ENCODE measurements around the gene RAD21L1. TPM values are rescaled to one million over a fixed set of nuclear protein-coding genes. Genes with fewer than 3 reads are reported as not detected.

The RAD21L1 gene
- total RNA-seq (2013), result not detected
- polyA plus RNA-seq (not detected), polyA minus RNA-seq (not detected in 2 replicates), total RNA-seq (0 to 3.3 (median 0.03) reads per million in 11 experiments)

GRCh38 chr20:1225783-1226654, at the start of gene RAD21L1:
Gene RAD21L1 (plus strand): TSS chr20:1226044. CDS start chr20:1228454, 2,410 bp downstream.
- Histone ChIP-seq H3K4me3 (replicated peaks in 1 of 3; ENCODE audit: low read depth in 2 of 3, low read length in 3 of 3) (peak within 1 kb of the TSS; percentile 38 to 80 (median 42)), H3K27ac (ENCODE audit: low read depth in 1 of 2, low read length in 2 of 2) (no peak within 1 kb of the TSS), H3K79me2 (ENCODE audit: insufficient read depth, low read length) (no peaks in the 10 kb centered on the region), H3K9me3 (replicated peaks in 1 of 2; ENCODE audit: control insufficient read depth in 1 of 2, insufficient read depth in 1 of 2, low read length in 2 of 2) (no peaks in the 10 kb centered on the region), H3K9ac (ENCODE audit: insufficient read depth, low read length, poor library complexity, severe bottlenecking) (peak within 1 kb of the TSS; percentile 65), H4K20me1 (ENCODE audit: insufficient read depth, low read length) (no peaks in the 10 kb centered on the region), H3K27me3 (ENCODE audit: control insufficient read depth in 2 of 2, insufficient read depth in 2 of 2, low read length in 2 of 2) (peaks cover 45 to 60% of the 10 kb centered on the region in 2 donors), H3K4me2 (replicated peaks; ENCODE audit: extremely low read depth, low read length, poor library complexity, severe bottlenecking) (peak within 1 kb of the TSS; percentile 96), H3K36me3 (replicated peaks in 1 of 2; ENCODE audit: control insufficient read depth in 1 of 2, insufficient read depth in 2 of 2, low read length in 2 of 2) (no peaks in the 10 kb centered on the region), H3K4me1 (ENCODE audit: control insufficient read depth in 1 of 2, insufficient read depth in 2 of 2, low read length in 2 of 2) (peaks cover 14 to 17% of the 10 kb centered on the region in 2 donors), H2AFZ (ENCODE audit: insufficient read depth, low read depth, low read length, poor library complexity, severe bottlenecking) (peak within 1 kb of the TSS; percentile 83)
- intact Hi-C loops (cut with micrococcal nuclease), result no loop called here
- Mint-ChIP-seq H3K27me3 (ENCODE audit: low read depth in 3 of 3) (peaks cover 39 to 65% (median 42%) of the 10 kb centered on the region in 3 donors), H3K27ac (no peak within 1 kb of the TSS), H3K4me1 (peaks cover 16% of the 10 kb centered on the region), H3K4me3 (peak within 1 kb of the TSS; percentile 70 to 87), H3K9me3 (peaks cover 3 to 36% (median 15%) of the 10 kb centered on the region in 7 donors), H3K36me3 (peaks cover 0 to 2% of the 10 kb centered on the region in 2 donors)
- no peak for TF ChIP-seq CTCF (IDR thresholded peaks at IDR 0.05)
- under 1% methylated on average over 66 of the region's 88 CpGs for WGBS (ENCODE audit: insufficient coverage)
- DNase-seq, result peak; percentile 20 to 68 (median 50)

GRCh38 chr20:1177680-1178079, 48.2 kb upstream of the RAD21L1 start:
- H3K27me3 Mint-ChIP-seq (ENCODE audit: low read depth in 3 of 3), result peaks cover 2 to 8% (median 6%) of the 10 kb centered on the region in 3 donors
- TF ChIP-seq CTCF (IDR thresholded peaks at IDR 0.05), result no peak
- H3K4me3 Mint-ChIP-seq, result no peak overlapping the region
- H3K36me3 Mint-ChIP-seq, result peaks cover 42% of the 10 kb centered on the region in 2 donors
- H3K9ac ChIP-seq (ENCODE audit: insufficient read depth, low read length, poor library complexity, severe bottlenecking), result no peak overlapping the region
- no peak overlapping the region for H3K27ac ChIP-seq (ENCODE audit: low read depth in 1 of 2, low read length in 2 of 2)
- H3K4me1 Mint-ChIP-seq, result peaks cover 7% of the 10 kb centered on the region
- DNase-seq, result no peak
- WGBS (ENCODE audit: insufficient coverage), result 91% methylated on average over 5 of the region's 5 CpGs
- peaks cover 11 to 40% of the 10 kb centered on the region in 2 donors for H3K36me3 ChIP-seq (replicated peaks in 1 of 2; ENCODE audit: control insufficient read depth in 1 of 2, insufficient read depth in 2 of 2, low read length in 2 of 2)
- H2AFZ ChIP-seq (ENCODE audit: insufficient read depth, low read depth, low read length, poor library complexity, severe bottlenecking), result no peak overlapping the region
- no peak overlapping the region for H3K4me2 ChIP-seq (replicated peaks; ENCODE audit: extremely low read depth, low read length, poor library complexity, severe bottlenecking)
- no peaks in the 10 kb centered on the region for H3K79me2 ChIP-seq (ENCODE audit: insufficient read depth, low read length)
- peaks cover 0 to under 1% of the 10 kb centered on the region in 2 donors for H3K27me3 ChIP-seq (ENCODE audit: control insufficient read depth in 2 of 2, insufficient read depth in 2 of 2, low read length in 2 of 2)
- H3K4me3 ChIP-seq (replicated peaks in 1 of 3; ENCODE audit: low read depth in 2 of 3, low read length in 3 of 3), result no peak overlapping the region
- intact Hi-C loops (cut with micrococcal nuclease), result no loop called here
- H3K4me1 ChIP-seq (ENCODE audit: control insufficient read depth in 1 of 2, insufficient read depth in 2 of 2, low read length in 2 of 2), result peaks cover 6 to 7% of the 10 kb centered on the region in 2 donors
- H3K9me3 ChIP-seq (replicated peaks in 1 of 2; ENCODE audit: control insufficient read depth in 1 of 2, insufficient read depth in 1 of 2, low read length in 2 of 2), result no peaks in the 10 kb centered on the region
- no peaks in the 10 kb centered on the region for H4K20me1 ChIP-seq (ENCODE audit: insufficient read depth, low read length)
- no peak overlapping the region for H3K27ac Mint-ChIP-seq
- peaks cover 0 to 2% (median 0%) of the 10 kb centered on the region in 7 donors for H3K9me3 Mint-ChIP-seq
